CD4-positive, alpha-beta T cell (primary cell): Measurements from ENCODE around the gene FAT1. TPM values are rescaled to one million over a fixed set of nuclear protein-coding genes. Genes with fewer than 3 reads are reported as not detected.

Experiments
- ATAC-seq: fragments of 200-7000 bp; cut with Tn5 transposase; one replicate; pipeline ENCODE4 v1.10.0; 2022; ENCODE audit warnings: mild to moderate bottlenecking; ENCODE audit not compliant: poor library complexity
- CTCF ChIA-PET: fragments of 350-600 bp; sonication (Branson Sonifier 250); formaldehyde crosslinking; loops from one replicate; lab custom pipeline; 2021; ENCODE audit warnings: antibody characterized with exemption, inconsistent platforms; lab: Charles Lee
- POLR2A ChIA-PET: fragments of 350-600 bp; sonication (Branson Sonifier 250); formaldehyde crosslinking; loops from one replicate; lab custom pipeline; 2021; ENCODE audit warnings: antibody characterized with exemption, inconsistent platforms; lab: Charles Lee
- DNase-seq, 14 experiments: peaks; one replicate each; pipeline ENCODE4 v3.0.0-alpha.2; 2013 to 2020; ENCODE audit warnings: mixed read lengths in 2 of 14
- H3K27ac ChIP-seq, 2 donors: one replicate each; pipeline versions ENCODE4 v1.5.1 to v1.7.0; 2013; ENCODE audit warnings: low read length in 2 of 2, low read depth in 1 of 2, mild to moderate bottlenecking in 1 of 2
- H3K27me3 ChIP-seq, 2 experiments: 1 replicate in 1 of 2; 2 replicates in 1 of 2; pipeline versions ENCODE4 v1.6.1 to v1.7.0; 2013; ENCODE audit warnings: low read length in 2 of 2, control low read depth in 1 of 2, mild to moderate bottlenecking in 1 of 2, moderate library complexity in 1 of 2; ENCODE audit not compliant: insufficient read depth in 2 of 2, control insufficient read depth in 1 of 2
- H3K36me3 ChIP-seq: one replicate; pipeline ENCODE4 v1.6.1; 2013; ENCODE audit warnings: low read length, control low read depth; ENCODE audit not compliant: insufficient read depth
- H3K4me1 ChIP-seq: one replicate; pipeline ENCODE4 v1.6.1; 2013; ENCODE audit warnings: low read length, control low read depth; ENCODE audit not compliant: insufficient read depth
- H3K4me3 ChIP-seq: one replicate; pipeline ENCODE4 v1.5.1; 2013; ENCODE audit warnings: mild to moderate bottlenecking, low read length, moderate library complexity
- H3K9me3 ChIP-seq, 2 experiments: 1 replicate in 1 of 2; 2 replicates in 1 of 2; pipeline versions ENCODE4 v1.6.1 to v1.7.0; 2013; ENCODE audit warnings: low read length in 2 of 2, mild to moderate bottlenecking in 2 of 2, control low read depth in 1 of 2, moderate library complexity in 1 of 2; ENCODE audit not compliant: control insufficient read depth in 1 of 2, insufficient read depth in 1 of 2
- H3K27ac Mint-ChIP-seq: one replicate; pipeline ENCODE4 v1.8.0; 2020; ENCODE audit warnings: mixed read lengths
- H3K27me3 Mint-ChIP-seq: one replicate; pipeline ENCODE4 v1.8.0; 2021; ENCODE audit warnings: mixed read lengths
- H3K36me3 Mint-ChIP-seq: one replicate; pipeline ENCODE4 v1.8.0; 2021; ENCODE audit warnings: low read depth, mixed read lengths
- H3K4me1 Mint-ChIP-seq: one replicate; pipeline ENCODE4 v1.8.0; 2021; ENCODE audit warnings: low read depth, mixed read lengths
- H3K4me3 Mint-ChIP-seq: one replicate; pipeline ENCODE4 v1.8.0; 2020; ENCODE audit warnings: mild to moderate bottlenecking, mixed read lengths
- H3K9me3 Mint-ChIP-seq: one replicate; pipeline ENCODE4 v1.8.0; 2020; ENCODE audit warnings: mixed read lengths
- CTCF ChIP-seq: fragments of 200-600 bp; IDR thresholded peaks from one replicate; pipeline ENCODE4 v1.8.0; 2022; ENCODE audit warnings: antibody characterized with exemption, mild to moderate bottlenecking
- intact Hi-C, 2 experiments: fragments of 100-400 bp; cut with DNase I in 1 of 2; cut with micrococcal nuclease in 1 of 2; formaldehyde crosslinking; loops; one replicate each; pipeline versions ENCODE4 v1.15.1 to v1.9.0; 2023 to 2025; cut with DNase I, micrococcal nuclease
- total RNA-seq, 174 experiments: library from RNA in 2 of 174; stranded (reverse) in 2 of 174; gene quantifications; one replicate each; pipeline ENCODE4 v1.2.3 and lab custom pipeline; 2021 to 2026

FAT1 gene
- total RNA-seq, 2 experiments from 2014 or later = 0.03 TPM; not detected in 1

GRCh38 chr4:186617921-186618320 lies 105.7 kb downstream of the FAT1 start:
- Mint-ChIP-seq H3K27me3 (no peaks in the 10 kb centered on the region), H3K27ac (no peak overlapping the region), H3K4me3 (no peak overlapping the region), H3K4me1 (no peaks in the 10 kb centered on the region), H3K9me3 (no peaks in the 10 kb centered on the region), H3K36me3 (no peaks in the 10 kb centered on the region)
- ATAC-seq (no peak), DNase-seq (no peak)
- ChIA-PET POLR2A (no interaction called here), CTCF (no interaction called here)
- Histone ChIP-seq H3K27ac (no peak overlapping the region), H3K4me3 (no peak overlapping the region), H3K27me3 (no peaks in the 10 kb centered on the region), H3K36me3 (no peaks in the 10 kb centered on the region), H3K4me1 (no peaks in the 10 kb centered on the region), H3K9me3 (peaks cover 0 to 5% of the 10 kb centered on the region in 2 experiments)
- intact Hi-C loops = no loop called here
- no peak for TF ChIP-seq CTCF

GRCh38 chr4:186607490-186607889 lies 116.2 kb downstream of the FAT1 start:
- no peaks in the 10 kb centered on the region for H3K36me3 Mint-ChIP-seq

GRCh38 chr4:186606591-186606992 lies 117.1 kb downstream of the FAT1 start:
- DNase-seq = no peak
- H3K4me1 Mint-ChIP-seq = no peaks in the 10 kb centered on the region
- no peaks in the 10 kb centered on the region for H3K36me3 Mint-ChIP-seq
- no peak for ATAC-seq
- Histone ChIP-seq H3K27me3 (no peaks in the 10 kb centered on the region), H3K4me1 (no peaks in the 10 kb centered on the region), H3K4me3 (no peak overlapping the region), H3K36me3 (no peaks in the 10 kb centered on the region), H3K9me3 (no peaks in the 10 kb centered on the region), H3K27ac (no peak overlapping the region)
- CTCF ChIA-PET = no interaction called here
- H3K27ac Mint-ChIP-seq = no peak overlapping the region
- H3K27me3 Mint-ChIP-seq = no peaks in the 10 kb centered on the region
- peaks cover 3% of the 10 kb centered on the region for H3K9me3 Mint-ChIP-seq
- TF ChIP-seq CTCF = no peak
- intact Hi-C loops = no loop called here
- no peak overlapping the region for H3K4me3 Mint-ChIP-seq
- POLR2A ChIA-PET = no interaction called here

More at GRCh38 chr4:186607490-186607889, 116.2 kb downstream of the FAT1 start:
- ChIA-PET CTCF (no interaction called here), POLR2A (no interaction called here)
- DNase-seq = no peak
- intact Hi-C loops = no loop called here
- H3K4me3 Mint-ChIP-seq = no peak overlapping the region
- Histone ChIP-seq H3K4me1 (no peaks in the 10 kb centered on the region), H3K4me3 (no peak overlapping the region), H3K9me3 (no peaks in the 10 kb centered on the region), H3K36me3 (no peaks in the 10 kb centered on the region), H3K27ac (no peak overlapping the region), H3K27me3 (no peaks in the 10 kb centered on the region)
- no peak for TF ChIP-seq CTCF
- H3K27ac Mint-ChIP-seq = no peak overlapping the region
- H3K27me3 Mint-ChIP-seq = no peaks in the 10 kb centered on the region
- H3K4me1 Mint-ChIP-seq = no peaks in the 10 kb centered on the region
- ATAC-seq = no peak
- peaks cover 3% of the 10 kb centered on the region for H3K9me3 Mint-ChIP-seq
